ENCODE results near the gene FRMPD4.

GRCh38 chrX:12210196-12210815, 72.0 kb downstream of the FRMPD4 start:
- TF ChIP-seq, protein P1, sequence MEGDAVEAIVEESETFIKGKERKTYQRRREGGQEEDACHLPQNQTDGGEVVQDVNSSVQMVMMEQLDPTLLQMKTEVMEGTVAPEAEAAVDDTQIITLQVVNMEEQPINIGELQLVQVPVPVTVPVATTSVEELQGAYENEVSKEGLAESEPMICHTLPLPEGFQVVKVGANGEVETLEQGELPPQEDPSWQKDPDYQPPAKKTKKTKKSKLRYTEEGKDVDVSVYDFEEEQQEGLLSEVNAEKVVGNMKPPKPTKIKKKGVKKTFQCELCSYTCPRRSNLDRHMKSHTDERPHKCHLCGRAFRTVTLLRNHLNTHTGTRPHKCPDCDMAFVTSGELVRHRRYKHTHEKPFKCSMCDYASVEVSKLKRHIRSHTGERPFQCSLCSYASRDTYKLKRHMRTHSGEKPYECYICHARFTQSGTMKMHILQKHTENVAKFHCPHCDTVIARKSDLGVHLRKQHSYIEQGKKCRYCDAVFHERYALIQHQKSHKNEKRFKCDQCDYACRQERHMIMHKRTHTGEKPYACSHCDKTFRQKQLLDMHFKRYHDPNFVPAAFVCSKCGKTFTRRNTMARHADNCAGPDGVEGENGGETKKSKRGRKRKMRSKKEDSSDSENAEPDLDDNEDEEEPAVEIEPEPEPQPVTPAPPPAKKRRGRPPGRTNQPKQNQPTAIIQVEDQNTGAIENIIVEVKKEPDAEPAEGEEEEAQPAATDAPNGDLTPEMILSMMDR (IDR thresholded peaks at IDR 0.05), result no peak
- no peak for TF ChIP-seq POLR2A (IDR thresholded peaks at IDR 0.05)

Measured in tibial nerve (tissue), 3 donors.